ENCODE data around the gene DNER.
"Not testable (repeated sequence)": the region's sequence is repeated elsewhere in the genome, so short reads cannot be mapped to it uniquely, and the experiment has no call there.

DNER gene

DNA sequence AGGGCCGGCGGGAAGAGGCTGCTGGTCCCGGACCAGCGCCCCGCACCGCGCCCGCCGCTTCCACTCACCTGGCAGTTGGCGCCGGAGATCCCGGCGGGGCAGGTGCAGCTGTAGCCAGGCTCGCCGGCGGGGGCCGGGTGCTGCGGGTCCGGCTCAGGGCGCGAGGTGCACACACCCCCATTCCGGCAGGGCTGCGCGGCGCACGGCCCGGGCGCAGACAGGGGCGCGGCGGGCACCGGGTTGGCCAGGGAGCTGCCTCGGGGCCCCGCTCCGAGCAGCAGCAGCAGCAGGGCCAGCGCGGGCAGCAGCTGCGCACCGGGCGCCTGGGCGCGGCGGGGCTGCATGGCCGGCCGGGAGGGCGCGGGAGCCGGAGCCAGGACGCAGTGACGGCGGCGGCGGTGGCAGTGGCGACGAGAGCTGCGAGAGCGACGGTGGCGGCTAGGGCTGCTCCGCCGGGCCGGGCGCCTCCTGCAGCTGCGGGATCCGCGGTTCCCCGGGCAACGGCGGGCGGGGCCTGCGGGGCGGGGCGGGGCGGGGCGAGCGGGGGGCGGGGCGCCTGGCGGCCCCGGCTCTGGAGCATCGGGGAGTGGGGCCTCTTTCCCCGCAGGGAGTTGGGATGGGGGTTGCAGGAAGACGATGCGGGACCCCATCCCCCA lies at the start of gene DNER:
Gene DNER (minus strand): TSS at position 476 of the 656 bp plus-strand sequence. CDS start 132 bp downstream, at position 344.
- no peak for DNase-seq (ENCODE audit: low read depth)

DNA sequence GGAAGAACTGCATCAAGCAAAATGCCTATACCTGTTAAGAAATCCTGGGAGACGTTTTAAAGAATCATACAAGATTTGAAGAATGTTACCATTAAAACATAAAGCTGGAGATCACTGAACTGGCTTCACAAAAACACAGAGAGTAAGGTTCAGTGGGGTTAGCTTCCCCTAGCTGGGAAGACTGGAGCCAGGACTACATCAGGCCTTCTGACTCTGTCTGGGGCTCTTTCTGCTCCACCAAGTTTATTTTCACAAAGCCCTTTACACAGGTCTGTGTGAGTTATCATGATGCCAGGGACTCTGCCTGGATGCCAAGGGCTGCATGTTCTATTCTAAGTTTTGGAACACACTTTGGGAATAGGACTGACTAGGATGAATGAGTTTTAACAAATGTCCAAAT lies 47.3 kb upstream of the DNER start:
- DNase-seq (ENCODE audit: low read depth): no peak

DNA sequence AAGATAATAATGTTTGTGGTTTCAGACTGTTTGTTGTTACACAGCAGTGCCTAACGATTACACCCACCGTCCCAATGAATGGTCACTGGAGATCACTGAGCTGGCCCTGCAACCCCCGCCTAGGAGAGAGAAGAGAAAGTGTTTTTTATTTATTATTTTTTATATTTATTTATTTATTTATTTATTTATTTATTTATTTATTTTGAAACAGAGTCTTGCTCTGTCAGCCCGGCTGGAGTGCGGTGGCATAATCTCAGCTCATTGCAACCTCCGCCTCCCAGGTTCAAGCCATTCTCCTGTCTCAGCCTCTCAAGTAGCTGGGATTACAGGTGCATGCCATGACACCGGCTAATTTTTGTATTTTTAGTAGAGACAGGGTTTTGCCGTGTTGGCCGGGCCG lies 43.1 kb upstream of the DNER start:
- not testable (repeated sequence) for DNase-seq (ENCODE audit: low read depth)

- no peak for DNase-seq (ENCODE audit: low read depth)
These were observed 38.8 kb upstream of the DNER start for GRCh38 chr2:229752970-229753729.

- DNase-seq (ENCODE audit: low read depth): no peak
These were observed 35.4 kb upstream of the DNER start for GRCh38 chr2:229749779-229750178.

DNA sequence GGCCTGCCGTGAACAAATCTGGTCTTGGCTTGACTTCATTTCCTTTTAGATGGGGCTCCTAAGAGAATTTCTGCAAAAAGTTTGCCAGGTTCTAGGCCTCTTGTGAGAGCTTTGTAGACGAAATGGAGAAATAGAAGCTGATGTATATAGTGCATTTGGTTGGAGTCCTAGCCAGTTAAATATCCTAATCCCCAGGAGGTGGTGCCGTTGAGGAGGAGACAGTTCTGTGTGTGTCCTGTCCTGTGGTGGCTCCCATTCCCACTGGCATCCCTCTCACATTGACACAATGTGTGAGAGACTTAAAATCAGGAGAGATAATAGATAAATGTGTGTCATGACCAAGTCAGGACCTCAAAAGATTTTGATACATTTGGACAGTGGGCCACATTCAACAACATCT lies 34.6 kb upstream of the DNER start:
- DNase-seq (ENCODE audit: low read depth): no peak

DNA sequence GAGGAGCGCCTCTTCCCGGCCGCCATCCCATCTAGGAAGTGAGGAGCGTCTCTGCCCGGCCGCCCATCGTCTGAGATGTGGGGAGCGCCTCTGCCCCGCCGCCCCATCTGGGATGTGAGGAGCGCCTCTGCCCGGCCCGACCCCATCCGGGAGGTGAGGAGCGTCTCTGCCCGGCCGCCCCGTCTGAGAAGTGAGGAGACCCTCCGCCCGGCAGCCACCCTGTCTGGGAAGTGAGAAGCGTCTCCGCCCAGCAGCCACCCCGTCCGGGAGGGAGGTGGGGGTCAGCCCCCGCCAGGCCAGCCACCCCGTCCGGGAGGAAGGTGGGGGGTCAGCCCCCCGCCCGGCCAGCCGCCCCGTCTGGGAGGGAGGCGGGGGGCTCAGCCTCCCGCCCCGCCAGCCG lies 28.3 kb upstream of the DNER start:
- DNase-seq (ENCODE audit: low read depth): not testable (repeated sequence)

- no peak for DNase-seq (ENCODE audit: low read depth)
These were observed 25.9 kb upstream of the DNER start for GRCh38 chr2:229740279-229740678.

- no peak for DNase-seq (ENCODE audit: low read depth)
These were observed 23.8 kb upstream of the DNER start for GRCh38 chr2:229738024-229738625.

DNA sequence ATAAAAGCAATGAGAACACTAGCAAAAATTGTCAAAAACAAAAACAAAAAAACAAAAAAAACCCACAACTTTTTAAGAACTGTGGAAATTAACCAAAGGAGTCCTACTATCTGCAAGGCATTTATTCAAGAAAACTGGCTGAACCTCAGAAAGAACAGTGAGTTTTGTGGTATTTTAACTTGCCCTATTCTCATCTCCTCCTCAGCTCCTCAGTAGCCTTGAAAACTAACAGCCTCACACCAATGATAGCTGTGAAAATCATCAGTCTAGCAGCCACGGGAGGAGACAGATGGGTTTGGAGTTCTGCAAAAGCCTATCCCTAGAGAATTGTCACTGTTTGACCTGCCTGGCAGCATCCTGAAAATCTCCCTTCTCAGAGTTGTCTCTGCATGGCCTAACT lies 20.1 kb upstream of the DNER start:
- no peak for DNase-seq (ENCODE audit: low read depth)

DNA sequence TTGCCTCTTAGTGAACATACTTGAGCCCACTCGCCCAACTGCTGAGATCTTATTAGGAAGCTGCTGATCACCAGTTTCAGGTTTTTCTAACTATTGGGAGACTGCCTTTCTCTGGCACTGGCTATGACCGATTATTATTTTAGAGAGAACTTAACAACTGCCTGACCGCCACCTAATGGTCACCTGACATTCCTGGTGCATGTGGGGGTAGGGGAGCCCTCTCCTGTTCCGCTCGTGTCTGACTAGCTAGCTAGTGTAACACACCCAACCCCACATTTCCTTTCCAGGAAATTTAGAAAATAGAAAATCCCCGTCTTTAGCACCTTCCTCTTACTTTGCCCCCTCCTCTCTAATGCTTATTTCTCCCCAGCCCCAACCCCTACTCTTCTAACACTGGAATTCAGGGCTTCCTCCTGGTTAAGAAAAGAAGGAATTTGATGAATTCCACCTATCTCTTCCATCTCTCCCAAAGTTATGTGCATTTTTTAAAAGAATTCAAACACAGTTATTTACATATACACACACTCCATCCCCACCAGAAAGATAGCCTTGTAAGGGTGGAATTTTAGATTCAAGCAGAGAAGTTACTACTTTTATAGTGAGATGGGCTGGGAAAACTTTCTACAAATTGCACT lies 19.4 kb upstream of the DNER start:
- no peak for DNase-seq (ENCODE audit: low read depth)

- no peak for DNase-seq (ENCODE audit: low read depth)
These were observed 18.5 kb upstream of the DNER start for GRCh38 chr2:229732897-229733296.

DNA sequence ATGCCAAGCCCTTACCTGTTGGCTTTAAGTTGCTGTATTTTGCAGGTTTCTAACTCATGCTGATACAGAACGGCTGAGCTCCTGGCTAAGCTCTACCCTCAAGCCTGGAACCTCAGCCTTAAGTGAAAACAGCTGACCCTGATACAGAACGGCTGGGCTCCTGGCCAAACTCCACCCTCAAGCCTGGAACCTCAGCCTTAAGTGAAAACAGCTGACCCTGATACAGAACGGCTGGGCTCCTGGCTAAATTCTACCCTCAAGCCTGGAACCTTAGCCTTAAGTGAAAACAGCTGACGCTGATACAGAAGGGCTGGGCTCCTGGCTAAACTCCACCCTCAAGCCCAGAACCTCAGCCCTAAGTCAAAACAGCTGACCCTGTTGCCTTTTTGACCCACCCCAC lies 17.6 kb upstream of the DNER start:
- DNase-seq (ENCODE audit: low read depth): no peak

GRCh38 chr2:229731363-229731762 lies 17.0 kb upstream of the DNER start:
- DNase-seq (ENCODE audit: low read depth): no peak

DNA sequence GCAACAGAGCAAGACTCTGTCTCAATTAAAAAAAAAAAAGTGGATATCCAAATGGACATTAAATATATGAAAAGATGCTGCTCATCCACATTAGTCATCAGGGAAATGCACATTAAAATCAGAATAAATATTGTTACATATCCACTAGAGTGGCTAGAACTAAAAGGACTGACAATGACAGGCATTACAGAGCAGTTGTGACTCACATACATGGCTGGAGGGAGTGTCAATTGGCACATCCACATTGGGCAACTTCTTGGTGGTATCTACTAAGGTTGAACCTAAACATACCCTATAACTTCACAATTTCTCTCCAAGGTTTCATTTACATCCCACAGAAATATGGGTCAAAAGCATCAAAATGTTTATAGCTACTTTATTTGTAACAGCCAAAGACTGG lies 14.0 kb upstream of the DNER start:
- no peak for DNase-seq (ENCODE audit: low read depth)

- no peak for DNase-seq (ENCODE audit: low read depth)
These were observed 12.3 kb upstream of the DNER start for GRCh38 chr2:229726643-229727042.

DNA sequence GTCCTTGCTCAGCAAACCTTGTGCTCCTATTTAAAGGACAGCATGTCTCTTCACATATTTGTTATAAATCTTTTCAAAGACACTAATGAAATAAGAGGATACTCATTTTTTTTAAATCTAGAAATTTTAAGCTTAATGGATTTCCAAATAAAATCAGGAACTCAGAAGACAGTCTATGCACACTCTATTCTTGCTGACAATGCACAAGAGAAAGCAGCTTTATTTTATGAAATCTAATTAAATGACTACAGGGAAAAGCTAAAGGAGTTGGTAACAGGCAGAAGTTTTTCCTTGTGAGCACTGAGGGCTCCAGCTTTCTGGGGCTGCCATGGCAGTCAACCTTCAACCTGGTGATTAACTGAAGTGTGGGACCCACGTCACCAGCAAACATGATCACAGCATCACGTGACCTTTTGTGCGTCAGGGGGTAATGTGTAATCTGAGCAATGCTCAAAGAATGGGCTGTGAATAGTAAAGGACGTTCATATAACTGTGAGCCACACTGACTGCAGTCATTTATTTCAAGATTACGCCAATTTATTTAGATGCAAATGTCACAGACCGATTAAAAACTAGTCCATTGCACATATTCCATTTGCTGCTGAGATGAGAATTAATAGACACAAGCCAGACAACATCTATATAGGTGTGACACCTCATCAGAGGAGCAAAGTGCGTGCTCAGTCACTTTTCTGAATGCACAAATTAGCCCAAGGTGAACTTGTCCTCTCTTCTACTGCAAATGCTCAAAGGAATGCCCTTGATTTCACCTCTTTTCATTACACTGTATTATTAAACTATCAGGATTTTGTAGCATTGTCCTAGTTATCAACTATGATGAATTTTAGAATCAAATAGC lies 11.6 kb upstream of the DNER start:
- peak; percentile 72 for DNase-seq (ENCODE audit: low read depth)

DNA sequence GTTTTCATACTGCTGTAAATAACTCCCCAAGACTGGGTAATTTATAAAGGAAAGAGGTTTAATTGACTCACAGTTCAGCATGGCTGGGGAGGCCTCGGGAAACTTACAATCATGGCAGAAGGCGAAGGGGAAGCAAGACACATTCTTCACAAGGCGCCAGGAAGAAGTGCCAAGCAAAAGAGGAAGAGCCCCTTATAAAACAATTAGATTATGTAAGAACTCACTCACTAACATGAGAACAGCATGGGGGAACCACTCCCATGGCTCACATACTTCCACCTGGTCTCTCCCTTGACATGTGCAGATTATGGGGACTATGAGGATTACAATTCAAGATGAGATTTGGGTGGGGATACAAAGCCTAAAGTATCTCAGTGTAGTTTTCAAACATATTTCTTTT lies 8.8 kb upstream of the DNER start:
- not testable (repeated sequence) for DNase-seq (ENCODE audit: low read depth)

- no peak for DNase-seq (ENCODE audit: low read depth)
These were observed 5.7 kb upstream of the DNER start for GRCh38 chr2:229719926-229720647.

GRCh38 chr2:229718057-229718456 lies 3.7 kb upstream of the DNER start:
- DNase-seq (ENCODE audit: low read depth): no peak

GRCh38 chr2:229715895-229716507 lies 1.6 kb upstream of the DNER start:
- no peak for DNase-seq (ENCODE audit: low read depth)
